GM12874 (cell line): ENCODE results near the gene ITLN1.

Source experiments
- TF ChIP-seq, protein P1 (sequence below): IDR thresholded peaks from 2 replicates; pipeline ENCODE4 v1.5.1; 2011; ENCODE audit warnings: low read depth, mild to moderate bottlenecking, control low read depth, low read length, moderate library complexity; ENCODE audit not compliant: insufficient read depth

ITLN1 gene

DNA sequence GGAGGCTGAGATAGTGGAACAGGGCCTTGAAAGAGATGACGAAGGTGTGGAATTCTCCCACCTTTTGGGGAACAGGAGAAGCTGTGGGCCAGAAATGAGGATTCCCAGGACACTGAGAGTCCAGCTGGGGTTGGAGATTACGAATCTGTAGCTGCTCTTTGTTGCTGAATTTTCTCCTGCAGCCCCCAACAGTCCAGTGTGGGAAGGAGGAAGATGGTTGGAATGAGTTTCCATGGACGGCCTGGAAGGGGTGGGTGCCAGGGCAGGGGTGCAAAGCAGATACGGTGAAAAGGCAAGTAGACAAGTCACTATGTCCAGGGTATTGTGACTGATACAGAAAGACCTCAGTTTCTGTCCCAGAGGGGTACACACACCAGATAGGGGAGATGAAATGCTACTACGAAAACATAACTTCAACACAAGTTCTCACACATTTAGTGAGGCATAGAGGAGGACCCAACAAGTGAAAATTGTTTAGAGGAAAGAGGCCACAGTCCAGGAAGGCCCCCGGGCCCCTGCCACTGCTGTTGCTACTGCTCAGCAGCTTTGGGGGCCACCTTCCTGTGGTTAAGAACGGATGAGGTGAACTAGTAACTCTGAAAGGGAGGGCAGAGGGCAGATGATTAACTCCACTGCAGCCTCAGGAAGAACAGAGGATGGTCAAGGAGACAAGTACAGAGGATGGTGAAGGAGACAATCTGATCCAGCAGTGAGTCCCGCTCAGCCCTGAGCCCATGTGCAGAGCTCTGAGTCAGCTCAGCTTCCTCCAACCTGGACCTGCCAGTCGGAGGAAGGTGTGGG lies 29.6 kb downstream of the ITLN1 start:
- TF ChIP-seq, protein P1, sequence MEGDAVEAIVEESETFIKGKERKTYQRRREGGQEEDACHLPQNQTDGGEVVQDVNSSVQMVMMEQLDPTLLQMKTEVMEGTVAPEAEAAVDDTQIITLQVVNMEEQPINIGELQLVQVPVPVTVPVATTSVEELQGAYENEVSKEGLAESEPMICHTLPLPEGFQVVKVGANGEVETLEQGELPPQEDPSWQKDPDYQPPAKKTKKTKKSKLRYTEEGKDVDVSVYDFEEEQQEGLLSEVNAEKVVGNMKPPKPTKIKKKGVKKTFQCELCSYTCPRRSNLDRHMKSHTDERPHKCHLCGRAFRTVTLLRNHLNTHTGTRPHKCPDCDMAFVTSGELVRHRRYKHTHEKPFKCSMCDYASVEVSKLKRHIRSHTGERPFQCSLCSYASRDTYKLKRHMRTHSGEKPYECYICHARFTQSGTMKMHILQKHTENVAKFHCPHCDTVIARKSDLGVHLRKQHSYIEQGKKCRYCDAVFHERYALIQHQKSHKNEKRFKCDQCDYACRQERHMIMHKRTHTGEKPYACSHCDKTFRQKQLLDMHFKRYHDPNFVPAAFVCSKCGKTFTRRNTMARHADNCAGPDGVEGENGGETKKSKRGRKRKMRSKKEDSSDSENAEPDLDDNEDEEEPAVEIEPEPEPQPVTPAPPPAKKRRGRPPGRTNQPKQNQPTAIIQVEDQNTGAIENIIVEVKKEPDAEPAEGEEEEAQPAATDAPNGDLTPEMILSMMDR = no peak

DNA sequence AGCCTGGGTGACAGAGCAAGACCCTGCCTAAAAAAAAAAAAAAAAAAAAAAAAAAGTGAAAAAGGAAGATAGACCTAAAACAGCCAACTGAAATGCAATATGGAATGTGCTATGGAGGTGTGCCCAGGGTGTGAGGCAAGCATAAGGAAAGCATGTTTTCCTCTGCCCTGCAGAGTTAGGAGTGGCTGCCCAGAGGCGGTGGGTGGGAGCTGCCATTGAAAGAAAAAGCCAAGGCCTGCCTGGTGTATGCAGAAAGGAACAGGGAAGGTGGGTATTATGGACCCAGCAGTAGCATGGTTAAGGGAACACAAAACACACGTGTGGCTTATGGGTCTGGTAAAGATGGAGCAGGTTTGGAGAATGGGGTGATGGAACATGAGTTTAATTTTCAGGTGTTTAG lies 31.2 kb downstream of the ITLN1 start:
- TF ChIP-seq, protein P1 = no peak

DNA sequence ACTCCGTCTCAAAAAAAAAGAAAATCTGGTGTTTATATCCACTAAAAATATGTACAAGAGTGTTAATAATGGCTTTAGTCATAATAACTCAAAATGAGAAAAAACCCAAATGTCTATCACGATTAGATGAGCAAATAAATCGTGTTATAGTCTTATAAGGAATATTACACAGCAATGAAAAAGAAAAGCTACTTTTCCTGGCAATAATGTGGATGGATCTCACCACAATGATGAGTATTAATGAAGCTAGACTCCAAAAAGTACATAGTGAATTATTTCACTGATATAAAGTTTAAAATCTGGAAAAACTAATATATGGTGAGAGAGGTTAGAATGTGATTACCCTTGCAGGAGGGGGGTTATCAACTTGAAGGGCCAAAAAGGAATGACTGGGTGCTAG lies 32.0 kb downstream of the ITLN1 start:
- TF ChIP-seq, protein P1 = no peak

DNA sequence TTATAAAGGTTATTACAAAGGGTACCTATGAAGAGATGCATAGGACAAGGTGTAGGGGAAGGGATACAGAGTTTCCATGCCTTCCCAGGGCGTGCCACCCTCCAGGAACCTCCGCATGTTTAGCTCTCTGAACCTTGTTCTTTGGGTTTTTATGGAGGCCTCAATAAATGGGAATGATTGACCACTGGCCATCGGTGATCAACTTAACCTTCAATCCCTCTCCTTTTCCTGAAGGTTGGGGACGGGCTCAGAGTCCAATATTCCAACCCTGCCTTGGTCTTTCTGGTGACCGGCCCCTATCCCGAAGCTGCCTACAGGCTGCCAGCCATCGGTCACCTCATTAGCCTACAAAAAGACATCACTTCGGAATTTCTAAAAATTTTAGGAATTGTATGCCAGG lies 34.0 kb downstream of the ITLN1 start:
- TF ChIP-seq, protein P1 = no peak

DNA sequence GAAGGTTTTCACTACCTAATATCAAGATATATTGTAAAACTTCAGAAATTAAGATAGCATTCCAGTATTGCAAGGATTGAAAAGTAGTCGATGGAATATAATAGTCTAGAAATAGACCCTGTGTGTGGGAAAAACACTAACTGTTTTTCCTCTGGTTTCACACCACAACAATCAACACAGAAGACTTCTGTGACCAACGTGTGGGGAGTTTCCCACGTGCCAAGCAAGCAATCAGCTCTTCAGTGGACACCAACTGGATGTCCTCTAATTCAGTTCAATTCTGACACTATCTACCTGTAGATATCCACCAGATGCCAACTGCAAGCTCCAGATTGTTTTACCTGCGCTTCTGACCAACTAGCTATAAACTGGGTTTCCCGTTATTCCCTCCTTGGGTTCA lies 34.4 kb downstream of the ITLN1 start:
- TF ChIP-seq, protein P1 = no peak

DNA sequence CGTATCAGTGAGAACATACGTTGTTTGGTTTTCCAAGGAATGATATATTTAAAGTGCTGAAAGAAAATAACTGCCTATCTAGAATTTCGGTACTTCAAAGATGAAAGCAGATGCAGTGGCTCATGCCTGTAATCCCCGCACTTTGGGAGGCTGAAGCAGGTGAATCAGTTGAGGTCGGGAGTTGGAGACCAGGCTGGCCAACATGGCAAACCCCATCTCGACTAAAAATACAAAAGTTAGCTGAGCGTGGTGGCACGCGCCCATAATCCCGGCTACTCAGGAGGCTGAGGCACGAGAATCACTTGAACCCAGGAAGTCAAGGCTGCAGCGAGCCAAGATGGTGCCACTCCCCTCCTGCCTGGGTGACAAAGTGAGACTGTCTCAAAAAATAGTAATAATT lies 38.7 kb downstream of the ITLN1 start:
- TF ChIP-seq, protein P1 = no peak

DNA sequence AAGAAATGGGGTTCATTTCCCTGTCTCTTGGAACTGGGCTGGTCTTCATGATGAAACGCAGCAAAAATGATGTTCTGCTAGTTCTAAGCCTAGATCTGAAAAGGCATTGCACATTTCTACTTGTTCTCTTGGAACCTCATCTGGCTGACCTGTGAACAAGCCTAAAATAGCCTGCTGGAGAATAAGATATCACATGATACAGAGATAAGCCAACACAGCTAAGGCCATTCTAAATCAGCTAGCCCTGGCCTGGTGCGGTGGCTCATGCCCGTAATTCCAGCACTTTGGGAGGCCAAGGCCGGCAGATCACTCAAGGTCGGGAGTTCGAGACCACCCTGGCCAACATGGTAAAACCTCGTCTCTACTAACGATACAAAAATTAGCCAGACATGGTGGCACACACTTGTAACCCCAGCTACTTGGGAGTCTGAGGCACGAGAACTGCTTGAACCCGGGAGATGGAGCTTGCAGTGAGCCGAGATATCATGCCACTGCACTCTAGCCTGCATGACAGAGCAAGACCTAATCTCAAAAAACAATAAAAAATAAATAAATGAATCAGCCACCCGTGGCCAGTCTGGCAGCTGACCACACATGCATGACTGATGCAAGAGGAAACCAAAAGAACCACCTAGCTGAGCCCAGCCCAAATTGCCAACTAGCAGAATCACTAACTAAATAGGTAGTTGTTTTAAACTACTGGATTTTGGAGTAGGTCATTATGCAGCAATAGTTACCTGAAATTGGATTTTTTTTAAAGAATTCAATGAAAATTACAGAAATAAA lies 40.3 kb downstream of the ITLN1 start:
- TF ChIP-seq, protein P1 = no peak
